ENCODE measurements around the gene DAAM2.

The DAAM2 gene

GRCh38 chr6:39800034-39801032 lies 8.2 kb downstream of the DAAM2 start:
- Mint-ChIP-seq H3K27me3 (peaks cover 24% of the 10 kb centered on the region), H3K27ac (no peak overlapping the region), H3K4me1 (ENCODE audit: low read depth) (no peaks in the 10 kb centered on the region)

GRCh38 chr6:39801456-39802251 lies 9.5 kb downstream of the DAAM2 start:
- H3K27me3 Mint-ChIP-seq, result peaks cover 25% of the 10 kb centered on the region
- H3K27ac Mint-ChIP-seq, result no peak overlapping the region
- no peak overlapping the region for H3K4me3 Mint-ChIP-seq

More at GRCh38 chr6:39800034-39801032, 8.2 kb downstream of the DAAM2 start:
- Mint-ChIP-seq H3K9me3 (no peaks in the 10 kb centered on the region), H3K36me3 (ENCODE audit: low read depth) (no peaks in the 10 kb centered on the region), H3K4me3 (no peak overlapping the region)
- DNase-seq, result no peak

GRCh38 chr6:39803872-39804271 lies 11.7 kb downstream of the DAAM2 start:
- Mint-ChIP-seq H3K27me3 (peaks cover 34% of the 10 kb centered on the region), H3K36me3 (ENCODE audit: low read depth) (no peaks in the 10 kb centered on the region), H3K9me3 (no peaks in the 10 kb centered on the region), H3K27ac (no peak overlapping the region), H3K4me3 (no peak overlapping the region), H3K4me1 (ENCODE audit: low read depth) (no peaks in the 10 kb centered on the region)
- DNase-seq, result no peak

More at GRCh38 chr6:39801456-39802251, 9.5 kb downstream of the DAAM2 start:
- H3K4me1 Mint-ChIP-seq (ENCODE audit: low read depth), result no peaks in the 10 kb centered on the region
- H3K36me3 Mint-ChIP-seq (ENCODE audit: low read depth), result no peaks in the 10 kb centered on the region
- no peaks in the 10 kb centered on the region for H3K9me3 Mint-ChIP-seq
- DNase-seq, result no peak

GRCh38 chr6:39804466-39805065 lies 12.4 kb downstream of the DAAM2 start:
- Mint-ChIP-seq H3K27ac (no peak overlapping the region), H3K36me3 (ENCODE audit: low read depth) (no peaks in the 10 kb centered on the region), H3K4me3 (no peak overlapping the region), H3K27me3 (peaks cover 39% of the 10 kb centered on the region), H3K9me3 (no peaks in the 10 kb centered on the region), H3K4me1 (ENCODE audit: low read depth) (no peaks in the 10 kb centered on the region)
- no peak for DNase-seq

- Mint-ChIP-seq H3K27me3 (peaks cover 42% of the 10 kb centered on the region), H3K4me1 (ENCODE audit: low read depth) (no peaks in the 10 kb centered on the region), H3K36me3 (ENCODE audit: low read depth) (no peaks in the 10 kb centered on the region), H3K27ac (no peak overlapping the region), H3K9me3 (no peaks in the 10 kb centered on the region), H3K4me3 (no peak overlapping the region)
- no peak for DNase-seq
Measured at GRCh38 chr6:39806278-39806677, 14.1 kb downstream of the DAAM2 start.

- Mint-ChIP-seq H3K4me3 (no peak overlapping the region), H3K27me3 (peaks cover 34% of the 10 kb centered on the region), H3K4me1 (ENCODE audit: low read depth) (no peaks in the 10 kb centered on the region)
Measured at GRCh38 chr6:39808346-39808745, 16.2 kb downstream of the DAAM2 start.

GRCh38 chr6:39808964-39809363 lies 16.8 kb downstream of the DAAM2 start:
- Mint-ChIP-seq H3K4me3 (no peak overlapping the region), H3K27ac (no peak overlapping the region), H3K27me3 (peaks cover 31% of the 10 kb centered on the region), H3K36me3 (ENCODE audit: low read depth) (no peaks in the 10 kb centered on the region), H3K4me1 (ENCODE audit: low read depth) (no peaks in the 10 kb centered on the region), H3K9me3 (no peaks in the 10 kb centered on the region)
- DNase-seq, result no peak

More at GRCh38 chr6:39808346-39808745, 16.2 kb downstream of the DAAM2 start:
- H3K27ac Mint-ChIP-seq, result no peak overlapping the region
- DNase-seq, result no peak
- H3K36me3 Mint-ChIP-seq (ENCODE audit: low read depth), result no peaks in the 10 kb centered on the region
- no peaks in the 10 kb centered on the region for H3K9me3 Mint-ChIP-seq

GRCh38 chr6:39811835-39812345 lies 19.7 kb downstream of the DAAM2 start:
- no peak overlapping the region for H3K4me3 Mint-ChIP-seq
- H3K27ac Mint-ChIP-seq, result no peak overlapping the region
- no peaks in the 10 kb centered on the region for H3K4me1 Mint-ChIP-seq (ENCODE audit: low read depth)
- H3K36me3 Mint-ChIP-seq (ENCODE audit: low read depth), result no peaks in the 10 kb centered on the region
- no peak for DNase-seq
- H3K9me3 Mint-ChIP-seq, result no peaks in the 10 kb centered on the region
- H3K27me3 Mint-ChIP-seq, result peaks cover 15% of the 10 kb centered on the region

- no peak for DNase-seq
- Mint-ChIP-seq H3K9me3 (no peaks in the 10 kb centered on the region), H3K36me3 (ENCODE audit: low read depth) (no peaks in the 10 kb centered on the region), H3K4me3 (no peak overlapping the region), H3K27me3 (peaks cover 14% of the 10 kb centered on the region), H3K27ac (no peak overlapping the region), H3K4me1 (ENCODE audit: low read depth) (no peaks in the 10 kb centered on the region)
Measured at GRCh38 chr6:39812496-39812852, 20.3 kb downstream of the DAAM2 start.

- H3K9me3 Mint-ChIP-seq, result no peaks in the 10 kb centered on the region
- no peak overlapping the region for H3K4me3 Mint-ChIP-seq
- H3K27me3 Mint-ChIP-seq, result peaks cover 12% of the 10 kb centered on the region
- H3K27ac Mint-ChIP-seq, result no peak overlapping the region
- H3K36me3 Mint-ChIP-seq (ENCODE audit: low read depth), result no peaks in the 10 kb centered on the region
- DNase-seq, result no peak
- H3K4me1 Mint-ChIP-seq (ENCODE audit: low read depth), result no peaks in the 10 kb centered on the region
Measured at GRCh38 chr6:39812853-39813533, 20.8 kb downstream of the DAAM2 start.

- H3K4me3 Mint-ChIP-seq, result no peak overlapping the region
- no peaks in the 10 kb centered on the region for H3K36me3 Mint-ChIP-seq (ENCODE audit: low read depth)
- no peak overlapping the region for H3K27ac Mint-ChIP-seq
- no peaks in the 10 kb centered on the region for H3K4me1 Mint-ChIP-seq (ENCODE audit: low read depth)
- DNase-seq, result no peak
- no peaks in the 10 kb centered on the region for H3K9me3 Mint-ChIP-seq
- peaks cover 6% of the 10 kb centered on the region for H3K27me3 Mint-ChIP-seq
Measured at GRCh38 chr6:39814236-39814635, 22.1 kb downstream of the DAAM2 start.

GRCh38 chr6:39815356-39815755 lies 23.2 kb downstream of the DAAM2 start:
- Mint-ChIP-seq H3K9me3 (no peaks in the 10 kb centered on the region), H3K27ac (no peak overlapping the region), H3K4me3 (no peak overlapping the region), H3K4me1 (ENCODE audit: low read depth) (no peaks in the 10 kb centered on the region), H3K27me3 (no peaks in the 10 kb centered on the region), H3K36me3 (ENCODE audit: low read depth) (no peaks in the 10 kb centered on the region)
- DNase-seq, result no peak

- H3K4me3 Mint-ChIP-seq, result no peak overlapping the region
- H3K4me1 Mint-ChIP-seq (ENCODE audit: low read depth), result no peaks in the 10 kb centered on the region
- H3K36me3 Mint-ChIP-seq (ENCODE audit: low read depth), result no peaks in the 10 kb centered on the region
- no peak overlapping the region for H3K27ac Mint-ChIP-seq
- no peaks in the 10 kb centered on the region for H3K9me3 Mint-ChIP-seq
- no peak for DNase-seq
- H3K27me3 Mint-ChIP-seq, result no peaks in the 10 kb centered on the region
Measured at GRCh38 chr6:39816747-39817146, 24.6 kb downstream of the DAAM2 start.

- Mint-ChIP-seq H3K27ac (no peak overlapping the region), H3K4me1 (ENCODE audit: low read depth) (no peaks in the 10 kb centered on the region), H3K9me3 (no peaks in the 10 kb centered on the region), H3K27me3 (no peaks in the 10 kb centered on the region), H3K36me3 (ENCODE audit: low read depth) (no peaks in the 10 kb centered on the region), H3K4me3 (no peak overlapping the region)
- DNase-seq, result no peak
Measured at GRCh38 chr6:39818695-39819094, 26.5 kb downstream of the DAAM2 start.
